B cell (primary cell): ENCODE data around the gene TADA2A. TPM values are rescaled to one million over a fixed set of nuclear protein-coding genes. Genes with fewer than 3 reads are reported as not detected.

ENCODE experiments used
- ATAC-seq: fragments of 200-7000 bp; cut with Tn5 transposase; one replicate; pipeline ENCODE4 v1.10.0; 2021; ENCODE audit warnings: low read depth, mild to moderate bottlenecking, moderate number of reproducible peaks, moderate library complexity
- CTCF ChIA-PET: fragments of 350-600 bp; sonication (Branson Sonifier 250); formaldehyde crosslinking; loops from one replicate; lab custom pipeline; 2021; ENCODE audit warnings: antibody characterized with exemption, inconsistent platforms; lab: Charles Lee
- POLR2A ChIA-PET: fragments of 350-600 bp; sonication (Branson Sonifier 250); formaldehyde crosslinking; loops from one replicate; lab custom pipeline; 2021; ENCODE audit warnings: antibody characterized with exemption; lab: Charles Lee
- DNase-seq: peaks from one replicate; pipeline ENCODE4 v3.0.0; 2013
- H2AFZ ChIP-seq: 2 replicates; pipeline ENCODE4 v1.6.1; 2012; ENCODE audit warnings: mild to moderate bottlenecking, low read depth, low read length; ENCODE audit not compliant: insufficient read depth, poor library complexity, severe bottlenecking
- H3K27ac ChIP-seq, 2 donors: 1 replicate in 1 of 2; 2 replicates in 1 of 2; pipeline ENCODE4 v1.5.1; 2012 to 2013; ENCODE audit warnings: low read length in 2 of 2, mild to moderate bottlenecking in 2 of 2, moderate library complexity in 1 of 2
- H3K27me3 ChIP-seq, 4 experiments: fragments of 200-600 bp in 1 of 4; sonication (generic) in 1 of 4; replicated peaks in 1 of 4; 1 replicate in 2 of 4; 2 replicates in 2 of 4; pipeline versions ENCODE4 v1.6.1 to v1.7.0; 2013 to 2016; ENCODE audit warnings: low read length in 3 of 4, mild to moderate bottlenecking in 2 of 4, mixed read lengths in 1 of 4, moderate library complexity in 1 of 4; ENCODE audit not compliant: insufficient read depth in 4 of 4, control insufficient read depth in 3 of 4; ENCODE audit errors: control extremely low read depth in 1 of 4
- H3K36me3 ChIP-seq, 2 experiments: replicated peaks in 1 of 2; 1 replicate in 1 of 2; 2 replicates in 1 of 2; pipeline versions ENCODE4 v1.6.1 to v1.7.1; 2013; ENCODE audit warnings: low read length in 1 of 2; ENCODE audit not compliant: insufficient read depth in 2 of 2, control insufficient read depth in 1 of 2; ENCODE audit errors: control extremely low read depth in 1 of 2, extremely low read depth in 1 of 2
- H3K4me1 ChIP-seq, 2 donors: fragments of 200-600 bp in 1 of 2; sonication (generic) in 1 of 2; 1 replicate in 1 of 2; 2 replicates in 1 of 2; pipeline versions ENCODE4 v1.5.1 to v1.6.1; 2013 to 2017; ENCODE audit warnings: low read length in 2 of 2; ENCODE audit not compliant: control insufficient read depth in 2 of 2, insufficient read depth in 2 of 2
- H3K4me2 ChIP-seq: replicated peaks from 2 replicates; pipeline ENCODE3; 2012; ENCODE audit warnings: mild to moderate bottlenecking, low read depth, low read length; ENCODE audit not compliant: poor library complexity, severe bottlenecking
- H3K4me3 ChIP-seq, 5 experiments: fragments of 200-600 bp in 1 of 5; sonication (generic) in 1 of 5; 1 replicate in 3 of 5; 2 replicates in 2 of 5; pipeline versions ENCODE4 v1.5.1 to v1.7.0; 2011 to 2016; ENCODE audit warnings: low read length in 4 of 5, mild to moderate bottlenecking in 4 of 5, low read depth in 2 of 5, control low read depth in 1 of 5, moderate library complexity in 1 of 5; ENCODE audit not compliant: insufficient read depth in 1 of 5; ENCODE audit errors: control extremely low read depth in 1 of 5, extremely low read depth in 1 of 5
- H3K79me2 ChIP-seq: fragments of 200-600 bp; sonication (generic); one replicate; pipeline ENCODE4 v1.6.0; 2016; ENCODE audit warnings: low read length; ENCODE audit not compliant: control insufficient read depth, insufficient read depth
- H3K9ac ChIP-seq: fragments of 200-600 bp; sonication (generic); 2 replicates; pipeline ENCODE4 v1.6.1; 2017; ENCODE audit warnings: mild to moderate bottlenecking, low read length, moderate library complexity
- H3K9me3 ChIP-seq, 3 donors: one replicate each; pipeline versions ENCODE4 v1.6.1 to v1.7.1; 2013; ENCODE audit warnings: low read length in 2 of 3; ENCODE audit not compliant: control insufficient read depth in 2 of 3, insufficient read depth in 1 of 3; ENCODE audit errors: control extremely low read depth in 1 of 3
- H4K20me1 ChIP-seq: 2 replicates; pipeline ENCODE4 v1.6.0; 2012; ENCODE audit warnings: mild to moderate bottlenecking, low read length; ENCODE audit not compliant: insufficient read depth, control insufficient read depth, poor library complexity, severe bottlenecking
- H3K27ac Mint-ChIP-seq: one replicate; pipeline ENCODE4 v1.8.0; 2021; ENCODE audit warnings: mixed read lengths
- H3K27me3 Mint-ChIP-seq: one replicate; pipeline ENCODE4 v1.8.0; 2021; ENCODE audit warnings: mixed read lengths
- H3K4me1 Mint-ChIP-seq: one replicate; pipeline ENCODE4 v1.8.0; 2021; ENCODE audit warnings: mixed read lengths
- H3K4me3 Mint-ChIP-seq: one replicate; pipeline ENCODE4 v1.8.0; 2021; ENCODE audit warnings: mixed read lengths
- H3K9me3 Mint-ChIP-seq: one replicate; pipeline ENCODE4 v1.8.0; 2022; ENCODE audit warnings: mixed read lengths; ENCODE audit not compliant: insufficient read depth
- EZH2 ChIP-seq: IDR thresholded peaks from 2 replicates; pipeline ENCODE4 v1.6.1; 2012; ENCODE audit warnings: borderline replicate concordance, low read depth, mild to moderate bottlenecking, moderate library complexity, low read length; ENCODE audit not compliant: insufficient read depth, poor library complexity, severe bottlenecking
- WGBS: methylation state at CpG from one replicate; pipeline ENCODE4 v1.1.5; 2013; ENCODE audit warnings: missing lambda C conversion rate; ENCODE audit not compliant: insufficient coverage; 5-methylcytosine and 5-hydroxymethylcytosine counted together
- intact Hi-C: fragments of 100-400 bp; cut with micrococcal nuclease; formaldehyde crosslinking; loops from one replicate; pipeline ENCODE4 v1.10.0; 2022
- polyA plus RNA-seq: library from polyadenylated mRNA; depleted of rRNA; stranded (reverse); fragments of >200 nt; gene quantifications from 2 replicates; pipeline ENCODE4 v1.2.3, GENCODE V29; 2012
- total RNA-seq, 2 donors: library from RNA; stranded (reverse); fragments of 120-200 nt in 1 of 2; gene quantifications; 1 replicate in 1 of 2; 2 replicates in 1 of 2; pipeline versions ENCODE4 v1.2.3 to v1.2.4, GENCODE V29; 2013 to 2022
- TF ChIP-seq, protein P1 (sequence below): fragments of 200-600 bp; IDR thresholded peaks from one replicate; pipeline ENCODE4 v1.8.0; 2022; ENCODE audit warnings: antibody characterized with exemption, mild to moderate bottlenecking

The TADA2A gene
- total and polyA plus RNA-seq, 2 donors (not counting 1 experiment from before 2014, with no cell fraction given), result 10.9 to 43.3 TPM

DNA sequence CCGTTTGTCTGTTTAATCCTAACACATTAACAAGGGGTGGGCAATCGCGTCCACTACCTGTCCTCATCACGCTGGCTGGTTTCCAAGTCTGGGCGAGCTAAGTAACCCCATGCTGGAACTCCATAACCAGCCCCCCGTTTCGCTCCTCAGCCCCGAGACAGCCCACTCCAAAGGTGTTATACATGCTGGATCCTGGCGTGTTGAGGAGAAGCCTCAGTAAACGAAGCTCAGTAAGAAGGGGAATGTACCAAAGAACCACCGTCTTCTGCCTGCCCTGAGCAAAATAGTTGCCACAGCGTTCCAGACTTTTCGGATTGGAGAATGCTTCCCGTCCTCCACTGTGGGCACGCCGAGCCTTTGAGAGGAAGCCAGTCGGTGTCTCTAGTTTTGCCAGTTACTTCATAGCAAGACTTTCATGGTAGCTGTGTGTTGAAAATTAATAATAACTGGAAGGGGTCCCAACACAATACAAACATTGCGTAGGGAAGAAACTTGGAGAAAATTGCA, 47.0 kb upstream of the TADA2A start:
- no peak for ATAC-seq
- CTCF ChIA-PET, result interaction anchor here (2.6 kb wide), 1 partner anchor 13 kb away, joined by 15 read pairs; no protein-coding TSS in a partner anchor
- WGBS, result 20% methylated on average over 8 of the region's 18 CpGs

DNA sequence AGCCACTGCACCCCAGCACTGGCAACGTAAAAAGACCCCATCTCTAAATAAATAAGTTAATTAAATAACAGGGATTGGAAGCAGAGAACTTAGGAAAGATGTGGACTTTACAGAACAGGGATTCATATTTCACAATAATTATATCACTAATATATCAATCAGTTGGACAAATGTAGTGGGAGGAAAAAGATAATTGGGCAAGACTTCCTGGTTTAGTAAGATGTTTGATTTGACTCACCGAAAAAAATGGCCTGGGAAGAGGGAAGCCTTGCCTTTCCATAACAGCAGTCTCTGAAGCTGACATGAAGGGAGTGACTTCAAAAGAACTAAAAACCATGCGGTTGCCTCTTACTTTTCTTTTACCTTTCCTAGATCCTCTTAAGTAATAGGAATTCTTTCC, 46.1 kb upstream of the TADA2A start:
- Mint-ChIP-seq H3K4me1 (peaks cover 14% of the 10 kb centered on the region), H3K27me3 (no peaks in the 10 kb centered on the region), H3K4me3 (peak overlapping the region; percentile 19), H3K9me3 (no peaks in the 10 kb centered on the region), H3K27ac (no peak overlapping the region)
- CTCF ChIA-PET, result interaction anchor here (0.6 to 1.9 kb wide), 4 partner anchors 9 to 249 kb away, joined by 3 to 7 read pairs (median 4); partner anchors contain the start of genes C17orf78 and SYNRG
- no peak overlapping the region for H3K9ac ChIP-seq
- no peak overlapping the region for H3K27ac ChIP-seq
- DNase-seq (no peak), ATAC-seq (no peak)
- POLR2A ChIA-PET, result no interaction called here
- TF ChIP-seq, protein P1, sequence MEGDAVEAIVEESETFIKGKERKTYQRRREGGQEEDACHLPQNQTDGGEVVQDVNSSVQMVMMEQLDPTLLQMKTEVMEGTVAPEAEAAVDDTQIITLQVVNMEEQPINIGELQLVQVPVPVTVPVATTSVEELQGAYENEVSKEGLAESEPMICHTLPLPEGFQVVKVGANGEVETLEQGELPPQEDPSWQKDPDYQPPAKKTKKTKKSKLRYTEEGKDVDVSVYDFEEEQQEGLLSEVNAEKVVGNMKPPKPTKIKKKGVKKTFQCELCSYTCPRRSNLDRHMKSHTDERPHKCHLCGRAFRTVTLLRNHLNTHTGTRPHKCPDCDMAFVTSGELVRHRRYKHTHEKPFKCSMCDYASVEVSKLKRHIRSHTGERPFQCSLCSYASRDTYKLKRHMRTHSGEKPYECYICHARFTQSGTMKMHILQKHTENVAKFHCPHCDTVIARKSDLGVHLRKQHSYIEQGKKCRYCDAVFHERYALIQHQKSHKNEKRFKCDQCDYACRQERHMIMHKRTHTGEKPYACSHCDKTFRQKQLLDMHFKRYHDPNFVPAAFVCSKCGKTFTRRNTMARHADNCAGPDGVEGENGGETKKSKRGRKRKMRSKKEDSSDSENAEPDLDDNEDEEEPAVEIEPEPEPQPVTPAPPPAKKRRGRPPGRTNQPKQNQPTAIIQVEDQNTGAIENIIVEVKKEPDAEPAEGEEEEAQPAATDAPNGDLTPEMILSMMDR, result no peak
- TF ChIP-seq EZH2, result no peak
- WGBS, result no CpG with 5 or more reads among the region's 3 CpGs
- H3K27me3 ChIP-seq, result no peaks in the 10 kb centered on the region
- intact Hi-C loops, result no loop called here
- H2AFZ ChIP-seq, result no peak overlapping the region
- H3K4me2 ChIP-seq, result no peak overlapping the region
- H3K4me3 ChIP-seq, result no peak overlapping the region
- H3K9me3 ChIP-seq, result no peaks in the 10 kb centered on the region
- peaks cover 4% of the 10 kb centered on the region for H3K79me2 ChIP-seq
- H3K4me1 ChIP-seq, result peaks cover 12 to 18% of the 10 kb centered on the region in 2 donors
- no peaks in the 10 kb centered on the region for H4K20me1 ChIP-seq
- H3K36me3 ChIP-seq, result no peaks in the 10 kb centered on the region

More for the DNA sequence above, 47.0 kb upstream of the TADA2A start:
- Histone ChIP-seq H3K4me2 (peak overlapping the region; percentile 90), H2AFZ (peak overlapping the region; percentile 91), H3K4me1 (peaks cover 12 to 18% of the 10 kb centered on the region in 2 donors), H3K27ac (peak overlapping the region; percentile 60 to 63), H4K20me1 (no peaks in the 10 kb centered on the region), H3K27me3 (no peaks in the 10 kb centered on the region), H3K9me3 (no peaks in the 10 kb centered on the region), H3K79me2 (peaks cover 5% of the 10 kb centered on the region), H3K9ac (peak overlapping the region; percentile 75), H3K4me3 (peak overlapping the region; percentile 6 to 88 (median 83)), H3K36me3 (no peaks in the 10 kb centered on the region)
- DNase-seq, result no peak
- peaks cover 14% of the 10 kb centered on the region for H3K4me1 Mint-ChIP-seq
- TF ChIP-seq EZH2, result no peak
- TF ChIP-seq, protein P1, result no peak
- H3K27me3 Mint-ChIP-seq, result no peaks in the 10 kb centered on the region
- peak overlapping the region; percentile 79 for H3K4me3 Mint-ChIP-seq
- POLR2A ChIA-PET, result interaction anchor here (0.6 to 0.7 kb wide), 3 partner anchors 8 to 1813 kb away, joined by 4 to 10 read pairs (median 5); no protein-coding TSS in a partner anchor
- peak overlapping the region; percentile 68 for H3K27ac Mint-ChIP-seq
- intact Hi-C loops, result loop anchor here (1.0 to 5.0 kb wide), 5 partner anchors 48 to 991 kb away; partner anchors contain the start of genes SOCS7 and SYNRG
- no peaks in the 10 kb centered on the region for H3K9me3 Mint-ChIP-seq
